Ramos (cell line): Measurements from ENCODE around the gene EEF1AKMT4.

Source experiments
- in situ Hi-C: fragments of 300-500 bp; cut with MboI; formaldehyde crosslinking; loops from one replicate; pipeline ENCODE4 v1.14.3; 2022; ENCODE audit warnings: low sequenced_read_pairs; ENCODE audit not compliant: unreplicated experiment

The EEF1AKMT4 gene

GRCh38 chr3:184249412-184250166, at the start of gene EEF1AKMT4:
Gene EEF1AKMT4 (plus strand): TSS chr3:184249672. CDS start chr3:184249695, 23 bp downstream.
- in situ Hi-C loops: no loop called here

GRCh38 chr3:184200825-184201224, 48.6 kb upstream of the EEF1AKMT4 start:
- in situ Hi-C loops: no loop called here

- in situ Hi-C loops: no loop called here
Observed at GRCh38 chr3:184203526-184203925, 45.9 kb upstream of the EEF1AKMT4 start.

GRCh38 chr3:184209146-184209923, 40.1 kb upstream of the EEF1AKMT4 start:
- in situ Hi-C loops: no loop called here

- in situ Hi-C loops: no loop called here
Observed at GRCh38 chr3:184211297-184211696, 38.2 kb upstream of the EEF1AKMT4 start.

- in situ Hi-C loops: no loop called here
Observed at GRCh38 chr3:184211718-184212117, 37.8 kb upstream of the EEF1AKMT4 start.

- in situ Hi-C loops: no loop called here
Observed at GRCh38 chr3:184218814-184219213, 30.7 kb upstream of the EEF1AKMT4 start.

GRCh38 chr3:184222521-184222920, 27.0 kb upstream of the EEF1AKMT4 start:
- in situ Hi-C loops: no loop called here

GRCh38 chr3:184223946-184224345, 25.5 kb upstream of the EEF1AKMT4 start:
- in situ Hi-C loops: no loop called here

GRCh38 chr3:184227481-184227935, 22.0 kb upstream of the EEF1AKMT4 start:
- in situ Hi-C loops: loop anchor here (5.0 kb wide), 1 partner anchor 55 kb away; no protein-coding TSS in a partner anchor

GRCh38 chr3:184228376-184229137, 20.9 kb upstream of the EEF1AKMT4 start:
- in situ Hi-C loops: loop anchor here (5.0 kb wide), 1 partner anchor 54 kb away; no protein-coding TSS in a partner anchor

GRCh38 chr3:184229394-184230080, 19.9 kb upstream of the EEF1AKMT4 start, which contains the start of gene VWA5B2:
Gene VWA5B2 (plus strand): TSS chr3:184229585. CDS start chr3:184230529, 944 bp downstream.
- in situ Hi-C loops: loop anchor here (5.0 kb wide), 1 partner anchor 53 kb away; no protein-coding TSS in a partner anchor

- in situ Hi-C loops: no loop called here
Observed at GRCh38 chr3:184230081-184230602, 19.3 kb upstream of the EEF1AKMT4 start.

GRCh38 chr3:184230603-184231528, 18.6 kb upstream of the EEF1AKMT4 start:
- in situ Hi-C loops: no loop called here

GRCh38 chr3:184231671-184232070, 17.8 kb upstream of the EEF1AKMT4 start:
- in situ Hi-C loops: no loop called here

- in situ Hi-C loops: no loop called here
Observed at GRCh38 chr3:184233127-184233843, 16.2 kb upstream of the EEF1AKMT4 start.

GRCh38 chr3:184234224-184234623, 15.2 kb upstream of the EEF1AKMT4 start:
- in situ Hi-C loops: no loop called here
